ENCODE measurements around the gene DUSP10.

The DUSP10 gene

DNA sequence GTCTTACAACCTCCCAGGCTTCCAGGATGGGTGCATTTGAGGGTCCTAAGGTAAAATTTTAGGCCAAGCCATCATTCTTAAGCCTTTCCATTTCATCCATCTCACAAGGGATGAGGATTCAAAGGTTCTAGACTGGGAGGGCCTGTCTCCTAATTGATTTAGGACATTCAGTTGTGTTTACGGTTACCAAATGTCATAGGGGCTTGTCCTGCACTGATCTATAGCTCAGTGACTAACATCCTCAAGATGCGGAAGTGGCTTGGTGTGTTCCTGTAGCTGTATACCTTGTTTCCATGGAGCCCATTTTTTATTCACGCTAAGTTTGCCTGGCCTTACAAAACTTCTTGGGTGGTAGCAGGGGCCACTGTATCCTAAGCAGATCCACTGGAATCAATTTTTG, 52.8 kb downstream of the DUSP10 start:
- DNase-seq (ENCODE audit: low read depth), result no peak
- TF ChIP-seq, protein P1, sequence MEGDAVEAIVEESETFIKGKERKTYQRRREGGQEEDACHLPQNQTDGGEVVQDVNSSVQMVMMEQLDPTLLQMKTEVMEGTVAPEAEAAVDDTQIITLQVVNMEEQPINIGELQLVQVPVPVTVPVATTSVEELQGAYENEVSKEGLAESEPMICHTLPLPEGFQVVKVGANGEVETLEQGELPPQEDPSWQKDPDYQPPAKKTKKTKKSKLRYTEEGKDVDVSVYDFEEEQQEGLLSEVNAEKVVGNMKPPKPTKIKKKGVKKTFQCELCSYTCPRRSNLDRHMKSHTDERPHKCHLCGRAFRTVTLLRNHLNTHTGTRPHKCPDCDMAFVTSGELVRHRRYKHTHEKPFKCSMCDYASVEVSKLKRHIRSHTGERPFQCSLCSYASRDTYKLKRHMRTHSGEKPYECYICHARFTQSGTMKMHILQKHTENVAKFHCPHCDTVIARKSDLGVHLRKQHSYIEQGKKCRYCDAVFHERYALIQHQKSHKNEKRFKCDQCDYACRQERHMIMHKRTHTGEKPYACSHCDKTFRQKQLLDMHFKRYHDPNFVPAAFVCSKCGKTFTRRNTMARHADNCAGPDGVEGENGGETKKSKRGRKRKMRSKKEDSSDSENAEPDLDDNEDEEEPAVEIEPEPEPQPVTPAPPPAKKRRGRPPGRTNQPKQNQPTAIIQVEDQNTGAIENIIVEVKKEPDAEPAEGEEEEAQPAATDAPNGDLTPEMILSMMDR (conservative IDR thresholded peaks at IDR 0.05; ENCODE audit: low read length), result no peak

DNA sequence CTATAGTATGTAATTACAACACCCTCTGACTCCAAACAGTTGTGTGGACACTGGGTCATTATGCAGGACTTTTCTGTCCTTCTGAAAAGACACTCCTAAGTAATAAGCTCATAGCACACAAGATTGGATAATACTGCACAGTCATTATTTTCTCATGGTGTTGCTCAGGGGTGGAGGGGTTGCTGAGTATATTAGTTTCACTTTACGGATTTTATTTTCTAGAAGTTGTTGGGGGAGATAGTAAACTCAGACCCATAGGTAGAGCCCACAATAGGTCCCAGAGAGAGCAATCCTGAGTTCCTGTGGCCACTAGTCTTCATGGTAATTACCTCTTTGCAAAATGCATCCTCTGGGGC, 53.4 kb downstream of the DUSP10 start:
- TF ChIP-seq, protein P1 (conservative IDR thresholded peaks at IDR 0.05; ENCODE audit: low read length), result no peak
- no peak overlapping the region for H3K4me3 ChIP-seq (ENCODE audit: low read length)
- DNase-seq (ENCODE audit: low read depth), result no peak

More for the DNA sequence above, 52.8 kb downstream of the DUSP10 start:
- no peak overlapping the region for H3K4me3 ChIP-seq (ENCODE audit: low read length)

DNA sequence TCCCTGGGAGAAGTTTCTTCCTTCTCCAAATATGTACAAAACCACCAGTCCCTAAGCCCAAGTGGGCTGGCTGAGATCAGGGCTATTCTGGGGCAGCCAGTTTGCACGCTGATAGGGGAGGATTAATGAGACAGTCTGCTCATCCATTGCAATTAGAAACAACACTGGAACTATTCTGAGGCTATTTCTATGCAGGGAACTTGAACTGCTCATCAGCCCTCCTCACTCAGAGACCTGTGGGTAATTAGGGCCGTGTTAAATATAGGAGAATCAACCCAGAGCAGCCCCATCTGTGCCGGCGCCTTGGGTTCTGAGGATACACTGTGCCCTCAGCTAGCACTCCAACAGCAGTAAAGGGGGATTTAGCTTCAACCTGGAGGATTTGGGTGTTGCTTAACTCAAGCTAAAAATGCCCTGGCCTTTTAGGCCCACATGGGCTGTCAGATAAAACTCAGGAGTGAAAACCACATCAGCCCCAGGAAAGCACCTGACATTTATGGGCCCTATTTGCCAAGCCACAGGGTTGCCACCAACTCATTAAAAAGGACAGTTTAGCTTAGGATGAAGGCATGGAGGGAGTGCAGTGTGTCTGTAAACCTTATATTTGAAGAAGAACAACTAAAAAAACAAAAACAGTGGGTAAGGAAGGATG, 53.9 kb downstream of the DUSP10 start:
- TF ChIP-seq, protein P1 (conservative IDR thresholded peaks at IDR 0.05; ENCODE audit: low read length), result no peak
- DNase-seq (ENCODE audit: low read depth), result no peak
- H3K4me3 ChIP-seq (ENCODE audit: low read length), result no peak overlapping the region

DNA sequence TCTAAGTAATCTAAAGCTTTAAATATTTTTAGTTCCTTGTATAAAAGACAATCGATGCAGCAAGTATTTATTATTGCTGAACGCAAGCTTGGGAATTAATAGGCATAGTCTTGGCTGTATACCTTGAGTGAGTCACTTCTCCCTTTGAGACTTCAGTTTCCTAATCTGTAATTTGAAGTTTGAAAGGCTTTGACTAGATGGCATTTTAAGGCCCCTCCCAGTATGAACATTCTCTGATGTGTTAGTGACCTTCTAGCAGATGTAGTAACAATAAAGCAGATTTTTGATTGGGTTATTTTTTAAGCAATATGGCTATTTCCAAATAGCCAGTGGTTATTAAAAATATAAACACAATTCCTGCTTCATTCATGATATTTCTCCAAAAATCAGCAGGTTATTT, 58.2 kb downstream of the DUSP10 start:
- TF ChIP-seq, protein P1 (conservative IDR thresholded peaks at IDR 0.05; ENCODE audit: low read length), result no peak
- DNase-seq (ENCODE audit: low read depth), result peak; percentile 16
- H3K4me3 ChIP-seq (ENCODE audit: low read length), result no peak overlapping the region

DNA sequence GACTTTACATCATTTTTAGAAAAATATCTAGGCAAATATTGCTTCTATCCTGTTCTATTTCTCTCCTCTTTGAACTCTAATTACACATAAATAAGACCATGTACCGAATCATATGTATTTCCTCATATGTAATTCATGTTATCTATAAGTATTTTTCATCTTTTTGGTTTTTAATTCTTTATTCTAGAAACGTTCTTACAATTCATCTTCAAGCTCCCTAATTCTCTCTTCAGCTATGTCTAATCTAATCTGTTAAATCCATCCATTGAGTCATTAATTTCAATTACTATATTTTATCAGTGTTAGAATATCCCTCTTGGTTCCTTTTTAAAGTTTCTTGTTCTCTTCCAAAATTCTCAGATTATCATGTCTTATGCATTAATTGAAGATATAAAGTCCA, 61.8 kb downstream of the DUSP10 start:
- TF ChIP-seq, protein P1 (conservative IDR thresholded peaks at IDR 0.05; ENCODE audit: low read length), result no peak
- DNase-seq (ENCODE audit: low read depth), result no peak
- H3K4me3 ChIP-seq (ENCODE audit: low read length), result no peak overlapping the region

DNA sequence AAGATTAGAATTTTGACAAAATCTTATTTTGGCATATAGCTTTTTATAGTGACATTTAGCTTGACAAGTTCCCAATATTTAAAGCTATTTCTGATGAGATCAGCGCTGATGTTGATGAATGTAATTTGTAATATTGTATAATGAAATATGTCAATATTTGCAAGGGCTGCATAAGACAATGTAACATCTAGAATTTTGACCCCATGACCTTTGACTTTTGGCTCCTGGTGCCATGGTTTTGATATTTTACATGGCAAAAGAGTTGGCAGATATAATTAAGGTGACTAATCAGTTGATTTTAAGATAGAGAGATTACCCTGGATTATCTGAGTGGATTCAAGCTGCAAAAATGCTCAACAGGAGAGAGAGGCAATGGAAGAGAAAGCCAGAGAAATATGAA, 63.9 kb downstream of the DUSP10 start:
- H3K4me3 ChIP-seq (ENCODE audit: low read length), result no peak overlapping the region
- TF ChIP-seq, protein P1 (conservative IDR thresholded peaks at IDR 0.05; ENCODE audit: low read length), result no peak

DNA sequence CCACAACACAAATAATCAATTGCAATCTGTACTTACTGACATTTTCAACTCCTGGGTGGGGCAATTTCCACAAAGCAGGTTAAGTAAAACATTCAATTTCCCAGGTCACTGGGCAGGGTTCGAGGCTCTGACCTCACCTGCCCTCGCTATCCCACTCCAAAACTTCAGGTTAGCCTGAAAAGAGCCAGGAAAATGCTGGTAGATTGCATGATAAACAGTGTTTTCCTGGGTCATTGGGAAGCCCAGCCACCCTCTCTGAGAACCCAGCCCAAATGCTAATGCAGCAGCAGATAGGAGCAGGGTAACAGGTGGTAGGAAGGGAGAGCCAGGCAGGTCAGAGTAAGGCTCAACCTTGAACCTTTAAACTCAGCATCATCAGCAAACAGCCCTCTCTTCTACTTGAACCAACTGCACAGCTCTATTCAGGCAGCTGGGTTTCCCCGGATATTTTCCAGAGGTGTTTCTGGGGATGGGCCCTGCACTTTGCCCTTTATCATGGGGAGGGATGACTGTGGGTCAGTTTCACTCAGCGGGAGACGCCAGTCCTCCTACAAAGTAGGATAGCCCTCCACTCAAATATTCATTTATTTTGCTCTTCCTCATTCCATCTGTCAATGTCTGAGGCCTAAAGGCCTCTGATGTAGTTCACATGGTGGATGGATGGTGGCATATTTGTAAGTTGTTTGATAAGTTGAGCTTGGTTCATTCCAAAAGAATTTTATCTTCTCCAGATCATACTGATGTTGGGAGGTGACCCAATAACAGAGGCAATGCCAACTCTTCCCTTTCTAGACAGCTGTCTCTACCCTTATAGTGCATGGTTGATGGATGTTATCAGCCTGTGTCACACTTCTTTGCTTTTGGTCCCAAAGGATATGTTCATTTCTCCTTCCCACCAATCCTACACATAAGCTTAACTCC, 65.7 kb downstream of the DUSP10 start:
- TF ChIP-seq, protein P1 (conservative IDR thresholded peaks at IDR 0.05; ENCODE audit: low read length), result no peak
- DNase-seq (ENCODE audit: low read depth), result no peak
- no peak overlapping the region for H3K4me3 ChIP-seq (ENCODE audit: low read length)

More for the DNA sequence above, 63.9 kb downstream of the DUSP10 start:
- DNase-seq (ENCODE audit: low read depth), result no peak
